Measurements from ENCODE around the gene PELI1.
"Not testable (repeated sequence)": the region's sequence is repeated elsewhere in the genome, so short reads cannot be mapped to it uniquely, and the experiment has no call there.

PELI1 gene

DNA sequence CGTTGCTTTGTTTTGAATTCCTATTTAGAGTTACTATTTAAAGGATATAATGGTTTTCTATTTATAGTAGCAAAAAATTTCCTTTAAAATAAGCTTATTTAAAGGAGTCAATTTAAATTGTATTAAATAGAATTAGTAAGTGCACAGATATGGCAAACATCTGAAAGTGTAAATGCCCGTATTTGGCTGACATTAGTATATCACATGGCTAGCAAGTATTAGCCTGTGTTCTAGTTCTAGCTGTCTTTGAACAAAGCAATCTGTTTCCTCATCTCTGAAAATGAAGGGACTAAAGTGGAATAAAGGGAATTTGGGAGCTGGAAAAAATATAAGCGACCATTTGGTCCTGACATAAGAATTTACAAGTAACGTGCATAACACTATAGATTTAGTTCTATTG is 32.2 kb downstream of the PELI1 start:
- no peak for DNase-seq (ENCODE audit: extremely low read depth, low read depth)
- TF ChIP-seq, protein P1, sequence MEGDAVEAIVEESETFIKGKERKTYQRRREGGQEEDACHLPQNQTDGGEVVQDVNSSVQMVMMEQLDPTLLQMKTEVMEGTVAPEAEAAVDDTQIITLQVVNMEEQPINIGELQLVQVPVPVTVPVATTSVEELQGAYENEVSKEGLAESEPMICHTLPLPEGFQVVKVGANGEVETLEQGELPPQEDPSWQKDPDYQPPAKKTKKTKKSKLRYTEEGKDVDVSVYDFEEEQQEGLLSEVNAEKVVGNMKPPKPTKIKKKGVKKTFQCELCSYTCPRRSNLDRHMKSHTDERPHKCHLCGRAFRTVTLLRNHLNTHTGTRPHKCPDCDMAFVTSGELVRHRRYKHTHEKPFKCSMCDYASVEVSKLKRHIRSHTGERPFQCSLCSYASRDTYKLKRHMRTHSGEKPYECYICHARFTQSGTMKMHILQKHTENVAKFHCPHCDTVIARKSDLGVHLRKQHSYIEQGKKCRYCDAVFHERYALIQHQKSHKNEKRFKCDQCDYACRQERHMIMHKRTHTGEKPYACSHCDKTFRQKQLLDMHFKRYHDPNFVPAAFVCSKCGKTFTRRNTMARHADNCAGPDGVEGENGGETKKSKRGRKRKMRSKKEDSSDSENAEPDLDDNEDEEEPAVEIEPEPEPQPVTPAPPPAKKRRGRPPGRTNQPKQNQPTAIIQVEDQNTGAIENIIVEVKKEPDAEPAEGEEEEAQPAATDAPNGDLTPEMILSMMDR (IDR thresholded peaks at IDR 0.05; ENCODE audit: low read depth, low read length, missing control alignments): no peak

DNA sequence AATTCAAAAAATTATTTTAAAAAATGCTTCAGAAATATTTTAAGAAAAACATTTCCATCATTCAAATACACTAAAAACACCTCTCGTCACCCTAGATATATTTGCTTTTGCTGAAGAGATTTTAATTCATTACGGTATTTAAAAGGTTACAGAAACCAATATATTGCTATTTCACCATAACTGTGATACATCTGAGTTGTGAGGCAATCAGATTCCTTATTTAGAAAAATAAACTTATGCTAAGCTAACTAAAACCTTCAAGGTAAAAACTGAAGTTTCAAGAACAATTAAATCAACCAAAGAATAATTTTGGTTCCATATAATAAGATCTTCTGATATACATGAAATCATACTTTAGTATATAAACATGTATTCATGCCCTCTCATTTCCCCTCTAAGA is 32.8 kb downstream of the PELI1 start:
- no peak for DNase-seq (ENCODE audit: extremely low read depth, low read depth)
- no peak overlapping the region for H3K4me3 ChIP-seq (replicated peaks; ENCODE audit: low read depth, low read length)
- TF ChIP-seq, protein P1 (IDR thresholded peaks at IDR 0.05; ENCODE audit: low read depth, low read length, missing control alignments): no peak

More for the DNA sequence above, 32.2 kb downstream of the PELI1 start:
- H3K4me3 ChIP-seq (replicated peaks; ENCODE audit: low read depth, low read length): no peak overlapping the region

DNA sequence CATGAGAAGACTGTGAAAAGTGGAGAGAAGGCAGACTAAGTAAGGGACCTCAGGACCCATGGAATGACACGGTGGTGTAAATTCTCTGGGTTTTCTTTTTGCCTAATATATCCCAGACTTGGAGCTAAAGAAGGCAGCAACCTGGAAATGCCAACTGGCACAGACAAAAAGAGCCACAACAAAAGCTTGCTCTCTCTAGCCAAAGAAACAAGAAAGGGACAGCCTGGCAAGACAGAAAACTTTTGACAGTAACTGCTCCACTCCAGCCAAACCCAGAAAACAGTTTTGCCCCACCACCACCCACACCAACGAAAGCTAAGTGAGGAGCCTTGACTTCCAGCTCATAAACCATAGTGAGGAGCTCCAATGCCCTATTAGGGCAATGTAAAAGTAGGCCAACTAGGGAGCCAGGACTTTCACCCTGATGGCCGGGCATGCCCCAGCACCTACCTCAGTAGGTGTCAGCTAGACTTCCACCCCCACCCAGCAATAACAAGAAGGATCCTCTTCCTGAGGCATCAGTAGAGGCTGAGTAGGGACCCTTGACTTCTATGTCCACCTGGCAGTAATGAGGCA is 35.5 kb downstream of the PELI1 start:
- TF ChIP-seq, protein P1 (IDR thresholded peaks at IDR 0.05; ENCODE audit: low read depth, low read length, missing control alignments): no peak
- DNase-seq (ENCODE audit: extremely low read depth, low read depth): no peak
- no peak overlapping the region for H3K4me3 ChIP-seq (replicated peaks; ENCODE audit: low read depth, low read length)

DNA sequence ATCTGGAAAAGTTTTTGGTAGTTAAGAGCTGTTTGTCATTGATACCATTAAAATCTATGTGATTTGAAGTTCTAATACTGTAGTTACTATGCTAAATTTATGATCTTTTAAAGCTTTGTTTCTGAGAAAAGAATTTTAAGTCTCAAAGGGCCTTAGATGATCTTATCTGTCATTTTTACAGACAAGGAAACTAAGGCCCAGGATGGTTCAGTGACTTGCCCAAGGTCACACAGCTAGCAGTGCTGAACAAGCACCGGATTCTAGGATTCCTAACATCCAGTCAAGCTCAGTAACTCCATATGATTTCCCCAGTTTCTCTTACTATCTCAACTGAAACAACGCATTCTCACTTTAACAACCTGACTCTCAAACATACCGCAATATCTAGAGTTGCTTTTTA is 37.7 kb downstream of the PELI1 start:
- no peak overlapping the region for H3K4me3 ChIP-seq (replicated peaks; ENCODE audit: low read depth, low read length)
- TF ChIP-seq, protein P1 (IDR thresholded peaks at IDR 0.05; ENCODE audit: low read depth, low read length, missing control alignments): no peak
- DNase-seq (ENCODE audit: extremely low read depth, low read depth): no peak

DNA sequence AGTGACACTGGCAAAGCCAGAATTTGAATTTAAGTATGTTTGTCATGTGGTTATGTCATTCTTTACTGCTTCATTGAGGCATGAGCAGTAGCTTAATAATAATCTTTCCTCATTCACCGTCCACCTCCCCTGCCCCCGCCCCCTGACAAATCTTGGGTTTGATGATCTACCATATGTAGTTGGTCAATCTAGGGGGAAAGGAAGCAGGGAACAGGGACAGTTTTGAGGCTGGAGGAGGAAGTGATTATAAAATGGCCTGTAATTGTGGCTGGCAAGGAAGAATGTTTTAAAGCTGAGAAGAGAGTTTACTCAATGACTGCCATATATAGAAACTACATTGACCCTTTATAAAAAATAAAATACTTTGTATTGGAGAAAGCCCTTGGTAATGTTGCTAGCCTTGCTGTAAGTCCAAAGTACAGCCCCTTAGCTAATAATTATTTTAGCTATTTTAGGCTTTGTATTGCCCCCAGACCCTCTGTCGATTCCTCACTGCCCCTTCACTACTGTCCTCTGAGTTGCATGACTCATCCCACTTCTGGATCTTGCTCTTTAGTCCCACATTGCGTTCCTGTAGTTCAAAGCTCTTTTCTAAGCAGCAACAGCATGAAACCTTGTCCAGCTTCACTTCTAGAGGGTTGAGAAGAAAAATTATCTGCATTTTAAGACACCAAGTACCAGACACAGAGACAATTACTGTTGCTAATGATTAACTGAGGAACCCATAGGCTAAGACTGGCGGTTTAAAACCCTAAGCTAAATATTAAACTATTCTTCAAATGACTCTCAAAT is 38.4 kb downstream of the PELI1 start:
- H3K4me3 ChIP-seq (replicated peaks; ENCODE audit: low read depth, low read length): no peak overlapping the region
- no peak for DNase-seq (ENCODE audit: extremely low read depth, low read depth)
- TF ChIP-seq, protein P1 (IDR thresholded peaks at IDR 0.05; ENCODE audit: low read depth, low read length, missing control alignments): no peak

DNA sequence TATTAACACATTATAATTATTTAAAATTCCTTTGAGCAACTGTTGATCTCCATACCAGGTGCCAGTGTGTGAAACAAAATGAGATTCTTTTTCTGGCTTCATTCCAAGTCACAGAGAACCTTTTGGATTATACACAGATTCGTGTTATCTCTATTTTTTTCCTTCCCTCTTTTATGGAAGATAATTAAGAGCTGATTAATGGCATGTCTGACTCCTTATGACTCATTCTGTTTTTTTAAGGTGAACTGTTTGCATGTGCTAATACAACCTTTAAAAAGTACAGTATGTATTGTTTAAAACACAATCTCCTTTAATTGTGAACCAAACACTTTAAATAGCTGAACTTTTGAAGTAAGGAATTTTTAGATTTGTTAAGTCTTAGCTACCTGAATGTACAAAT is 39.3 kb downstream of the PELI1 start:
- TF ChIP-seq, protein P1 (IDR thresholded peaks at IDR 0.05; ENCODE audit: low read depth, low read length, missing control alignments): no peak
- H3K4me3 ChIP-seq (replicated peaks; ENCODE audit: low read depth, low read length): no peak overlapping the region
- no peak for DNase-seq (ENCODE audit: extremely low read depth, low read depth)

DNA sequence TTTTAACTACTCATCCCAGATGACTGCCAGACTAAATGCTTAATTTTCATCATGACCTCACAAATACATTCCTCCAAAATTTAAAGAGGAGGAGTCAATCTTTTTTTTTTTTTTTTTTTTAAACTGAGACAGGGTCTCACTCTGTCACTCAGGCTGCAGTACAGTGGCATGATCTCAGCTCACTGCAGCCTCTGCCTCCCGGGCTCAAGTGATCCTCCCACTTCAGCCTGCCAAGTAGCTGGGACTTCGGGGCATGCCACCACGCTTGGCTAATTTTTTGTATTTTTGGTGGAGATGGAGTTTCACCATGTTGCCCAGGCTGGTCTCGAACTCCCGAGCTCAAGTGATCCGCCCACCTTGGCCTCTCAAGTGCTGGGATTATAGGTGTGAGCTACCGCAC is 41.5 kb downstream of the PELI1 start:
- H3K4me3 ChIP-seq (replicated peaks; ENCODE audit: low read depth, low read length); DNase-seq (ENCODE audit: extremely low read depth, low read depth): not testable (repeated sequence)

All from HFF-Myc (cell line).